Fibroblast of skin of left biceps (primary cell): ENCODE results near the gene RSAD1.
A peak's percentile ranks its signal among the peaks of the same experiment; 100 is the strongest.

Source experiments
- DNase-seq, 2 experiments: peaks; one replicate each; pipeline ENCODE4 v3.0.0-alpha.2; 2013; ENCODE audit warnings: low read depth in 2 of 2

RSAD1 gene

GRCh38 chr17:50518384-50519023 lies 39.8 kb downstream of the RSAD1 start:
- no peak for DNase-seq

GRCh38 chr17:50519141-50519834 lies 40.6 kb downstream of the RSAD1 start:
- DNase-seq = no peak

GRCh38 chr17:50520483-50520882 lies 41.8 kb downstream of the RSAD1 start:
- no peak for DNase-seq

GRCh38 chr17:50521514-50521913 lies 42.9 kb downstream of the RSAD1 start:
- DNase-seq = no peak

- no peak for DNase-seq
Observed at GRCh38 chr17:50522766-50523165, 44.1 kb downstream of the RSAD1 start.

GRCh38 chr17:50523208-50523607 lies 44.5 kb downstream of the RSAD1 start:
- DNase-seq = no peak

GRCh38 chr17:50524838-50525237 lies 46.2 kb downstream of the RSAD1 start:
- DNase-seq = no peak

- DNase-seq = no peak
Observed at GRCh38 chr17:50527155-50527762, 48.6 kb downstream of the RSAD1 start.

- DNase-seq = no peak
Observed at GRCh38 chr17:50527949-50528474, 49.4 kb downstream of the RSAD1 start.

- no peak for DNase-seq
Observed at GRCh38 chr17:50529849-50530248, 51.2 kb downstream of the RSAD1 start.

GRCh38 chr17:50531428-50532025 lies 52.9 kb downstream of the RSAD1 start:
- DNase-seq = no peak

GRCh38 chr17:50532452-50533024 lies 53.9 kb downstream of the RSAD1 start, which contains the start of gene EPN3:
Gene EPN3 (plus strand): TSS chr17:50532735. CDS start chr17:50536557, 3,822 bp downstream.
- no peak for DNase-seq

- DNase-seq = no peak
Observed at GRCh38 chr17:50533185-50533584, 54.5 kb downstream of the RSAD1 start.

GRCh38 chr17:50533720-50534148 lies 55.1 kb downstream of the RSAD1 start:
- peak; percentile 19 for DNase-seq

- DNase-seq = no peak
Observed at GRCh38 chr17:50534222-50534978, 55.7 kb downstream of the RSAD1 start.

GRCh38 chr17:50534979-50535326 lies 56.3 kb downstream of the RSAD1 start:
- DNase-seq = no peak

- DNase-seq = no peak
Observed at GRCh38 chr17:50535407-50535806, 56.7 kb downstream of the RSAD1 start.
